ENCODE measurements around the gene ADK.

DNA sequence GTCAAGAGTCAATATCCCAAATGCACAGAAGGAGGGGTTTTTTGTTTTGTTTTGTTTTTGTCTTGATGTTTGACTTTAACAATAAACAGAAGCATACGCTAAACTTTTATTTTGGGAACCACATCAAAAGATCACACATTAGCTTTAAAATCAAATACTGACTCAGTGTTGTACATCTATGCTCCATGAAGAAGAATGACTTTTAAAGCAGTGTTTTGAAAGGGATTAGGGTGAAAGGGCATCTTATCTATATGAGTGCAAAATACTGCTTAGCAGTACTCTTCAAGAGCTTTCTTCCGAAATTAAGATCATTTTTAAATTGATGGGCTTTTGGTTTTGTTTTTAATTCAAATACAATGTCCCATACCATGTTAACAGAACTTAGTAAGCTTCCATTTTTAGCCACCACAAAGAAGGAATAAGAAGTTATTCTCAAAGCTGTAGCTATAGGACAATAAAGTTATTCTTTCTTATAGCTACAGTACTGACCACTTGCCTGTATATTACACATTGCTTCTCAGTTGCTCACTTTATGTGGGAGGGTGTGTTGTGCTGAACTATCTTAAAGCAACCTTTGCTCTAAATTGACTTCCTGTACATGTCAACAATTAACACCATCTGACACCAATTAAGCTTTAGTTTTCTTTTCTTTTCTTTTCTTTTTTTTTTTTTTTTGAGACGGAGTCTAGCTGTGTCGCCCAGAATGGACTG, 531.1 kb downstream of the ADK start:
- TF ChIP-seq CTCF (conservative IDR thresholded peaks at IDR 0.05) (no peak), ZFX (IDR thresholded peaks at IDR 0.05) (no peak)
